HG03060 (cell line): ENCODE data around the gene PCIF1.

Source experiments
- ATAC-seq: cut with Tn5 transposase; IDR thresholded peaks from one replicate; pipeline ENCODE4 v1.9.1; 2021; ENCODE audit warnings: low read depth, moderate number of reproducible peaks; ENCODE audit not compliant: unreplicated experiment

The PCIF1 gene

DNA sequence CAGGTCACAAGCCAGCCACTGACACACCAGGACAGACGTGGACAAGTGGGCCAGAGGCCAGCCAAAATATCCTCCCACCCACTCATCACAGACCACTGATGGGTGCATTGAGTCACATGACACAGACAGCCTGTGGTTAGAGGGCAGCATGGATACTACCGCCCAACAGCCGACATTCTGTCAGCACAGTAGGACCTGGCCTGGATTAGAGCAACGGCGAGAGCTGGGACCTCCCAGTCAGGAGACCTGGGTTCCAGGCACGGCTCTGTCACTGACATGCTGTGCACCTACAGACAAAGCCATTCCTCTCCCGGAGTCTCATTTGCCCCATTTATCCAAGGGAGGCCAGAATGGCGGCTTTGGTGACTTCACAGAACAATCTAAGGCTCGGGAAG, 29.5 kb downstream of the PCIF1 start:
- ATAC-seq = no peak

DNA sequence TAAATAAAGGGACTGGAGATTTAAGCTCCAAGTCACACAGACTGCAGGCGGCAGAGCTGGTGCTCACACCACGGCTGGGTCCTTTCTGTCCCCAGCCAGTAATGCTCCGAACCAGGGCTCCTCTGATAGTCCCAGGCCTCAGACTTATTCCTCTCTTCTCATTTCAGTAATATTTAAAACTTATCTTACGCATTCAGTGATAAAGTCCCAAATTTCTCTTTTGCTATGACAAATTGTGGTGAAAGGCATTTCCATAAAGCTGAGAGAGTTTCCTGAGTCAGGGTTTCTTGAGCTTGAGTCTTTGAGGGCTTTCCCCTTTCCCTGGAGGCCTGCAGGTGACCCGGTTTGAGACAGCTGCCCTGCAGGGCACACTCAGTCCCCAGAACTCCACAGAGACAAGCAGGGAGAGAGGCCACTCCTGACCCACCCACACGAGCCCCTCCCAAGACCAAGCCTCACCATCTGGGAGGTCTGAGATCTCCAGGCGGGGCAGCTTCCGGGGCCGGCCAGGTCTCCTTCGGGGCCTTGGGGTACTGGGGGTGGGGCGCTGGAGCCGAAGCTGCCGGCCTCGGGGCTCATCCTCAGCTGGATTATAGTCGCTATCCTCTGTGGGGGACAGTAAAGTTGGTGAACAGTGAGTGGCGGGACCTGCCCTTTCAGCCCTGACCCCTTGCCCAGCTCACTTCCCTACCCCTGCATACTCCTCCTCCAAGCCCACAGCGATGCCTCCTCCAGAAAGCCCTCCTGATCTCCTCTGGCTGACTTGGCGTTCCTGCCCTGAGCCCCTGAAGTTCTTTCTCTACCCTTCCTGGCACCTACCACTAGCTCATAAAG, 30.9 kb downstream of the PCIF1 start:
- no peak for ATAC-seq

DNA sequence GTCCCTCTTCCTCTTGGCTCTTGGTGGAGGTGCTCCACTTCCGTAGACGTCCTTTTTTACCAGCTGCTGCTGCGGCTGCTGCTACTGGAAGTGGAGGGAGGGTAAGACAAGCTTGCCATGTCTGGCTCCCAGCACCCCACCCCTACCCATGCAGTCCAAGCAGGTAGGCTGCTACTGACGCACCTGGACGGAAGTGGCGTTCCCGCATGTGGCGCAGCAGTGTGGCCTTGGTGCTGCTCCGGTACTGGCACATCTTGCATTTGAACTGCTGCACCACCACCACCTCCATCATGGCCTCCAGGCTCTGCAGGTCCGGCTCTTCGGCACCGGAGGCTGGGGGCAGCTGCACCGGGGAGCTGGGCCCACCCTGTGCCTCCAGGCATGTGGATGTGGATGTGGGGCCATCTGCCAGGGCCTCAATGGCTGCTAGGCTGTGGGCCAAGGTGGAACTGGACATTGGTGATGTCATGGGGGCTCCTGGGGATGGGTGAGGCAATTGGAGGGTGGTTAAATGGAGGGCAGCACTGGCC, 33.1 kb downstream of the PCIF1 start:
- no peak for ATAC-seq

DNA sequence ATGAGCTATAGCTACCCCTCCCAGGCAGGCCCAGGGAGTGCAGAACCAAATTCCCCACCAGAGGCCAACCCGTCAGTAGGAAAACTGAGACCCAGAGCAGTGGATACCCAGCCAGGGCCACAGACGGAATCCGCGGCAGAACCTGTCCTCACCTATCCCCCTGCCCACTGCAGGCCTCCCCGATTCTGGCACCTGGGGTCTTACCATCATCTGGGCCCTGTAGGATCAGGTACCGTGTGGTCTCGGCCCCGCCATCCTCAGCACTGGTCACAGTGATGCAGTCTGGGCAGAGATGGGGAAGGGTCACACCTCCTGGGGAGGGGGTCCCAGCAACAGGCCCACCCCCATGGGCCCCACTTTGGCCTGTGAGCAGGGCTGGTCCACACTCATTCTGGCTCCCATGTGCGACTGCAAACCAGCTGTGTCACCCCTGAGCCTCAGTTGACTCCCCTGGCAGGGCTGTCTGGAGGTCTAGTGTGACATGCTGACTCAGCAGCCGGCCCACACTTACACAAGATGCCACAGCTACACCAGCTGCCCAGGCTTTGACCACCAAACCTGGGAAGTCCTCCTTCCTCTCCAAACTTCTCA, 33.7 kb downstream of the PCIF1 start:
- no peak for ATAC-seq

DNA sequence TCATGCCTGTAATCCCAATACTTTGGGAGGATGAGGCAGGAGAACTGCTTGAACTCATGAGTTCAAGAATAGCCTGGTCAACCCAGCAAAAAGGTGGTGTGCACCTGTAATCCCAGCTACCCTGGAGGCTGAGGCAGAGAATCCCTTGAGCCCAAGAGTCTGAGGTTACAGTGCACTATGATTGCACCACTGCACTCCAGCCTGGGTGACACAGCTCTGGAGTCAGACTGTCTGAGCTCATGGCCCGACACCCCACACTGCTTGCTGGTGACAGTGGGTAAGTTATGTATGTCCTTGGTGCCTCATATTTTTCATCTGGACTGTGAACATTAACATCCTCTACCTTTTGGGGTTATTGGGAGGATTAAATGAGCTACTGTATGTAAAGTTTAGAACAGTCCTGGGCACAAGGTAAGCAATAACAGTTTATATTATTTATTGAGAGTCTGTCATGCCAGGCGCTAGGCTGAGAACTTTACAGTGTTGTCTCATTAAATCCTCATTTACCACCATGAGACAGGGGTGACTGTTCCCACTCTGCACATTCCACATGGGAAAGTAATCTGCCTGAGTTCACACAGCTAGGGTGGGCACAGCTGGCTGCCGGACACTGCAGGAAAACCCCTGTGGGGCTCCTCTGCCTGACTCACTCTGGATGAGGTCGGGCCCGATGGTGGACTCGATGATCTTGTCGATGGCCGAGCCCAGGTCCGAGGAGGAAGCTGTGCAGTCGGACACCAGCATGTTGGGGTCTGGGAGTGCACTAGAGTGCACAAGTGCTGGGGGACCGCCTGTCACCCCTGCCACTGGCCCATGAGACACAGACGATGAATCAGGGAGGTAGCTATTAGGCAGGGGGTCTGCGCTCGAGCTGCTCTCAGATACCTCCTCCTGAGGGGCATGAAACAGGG, 34.6 kb downstream of the PCIF1 start:
- ATAC-seq = no peak

DNA sequence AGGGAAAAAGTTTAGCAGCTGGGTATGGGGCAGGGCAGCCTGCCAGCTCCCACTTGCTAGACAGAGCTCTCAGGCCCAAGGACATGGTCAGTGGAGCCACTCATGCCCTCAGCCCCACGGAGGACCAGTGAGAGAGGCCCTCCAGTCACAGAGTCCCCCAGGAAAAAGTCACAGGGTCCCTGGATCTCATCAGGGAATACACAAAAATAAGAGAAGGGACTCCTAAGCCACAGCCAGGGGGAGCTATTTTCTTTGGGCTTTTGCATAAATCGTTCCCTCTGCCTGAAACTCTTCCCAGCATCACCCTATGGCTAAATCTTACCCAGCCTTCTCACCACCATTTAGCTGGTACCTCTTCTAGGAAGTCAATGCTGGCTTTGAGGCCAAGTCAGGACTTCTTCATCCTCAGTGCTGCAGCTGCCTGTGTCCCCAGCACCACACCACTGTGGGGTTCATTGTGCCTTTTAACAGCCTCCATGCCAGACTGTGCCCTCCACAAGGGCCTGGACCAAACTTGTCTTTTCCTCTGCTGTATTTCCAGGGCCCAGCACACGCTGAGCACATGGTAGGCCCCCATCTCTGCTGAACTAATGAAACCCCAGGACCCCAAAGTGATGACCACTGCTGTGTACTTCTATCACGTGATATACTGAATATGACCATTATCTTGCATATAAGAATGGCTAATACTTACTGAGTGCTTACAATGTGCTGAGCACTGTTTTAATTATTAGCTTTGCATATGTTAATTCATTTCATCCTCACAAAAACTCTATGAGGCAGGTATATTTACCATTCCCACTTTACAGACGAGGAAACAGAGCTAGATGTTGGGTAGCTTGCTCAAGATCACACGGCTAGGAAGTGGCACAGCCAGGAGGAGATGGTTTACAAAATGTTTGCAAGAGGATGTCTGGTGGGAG, 35.5 kb downstream of the PCIF1 start:
- no peak for ATAC-seq

DNA sequence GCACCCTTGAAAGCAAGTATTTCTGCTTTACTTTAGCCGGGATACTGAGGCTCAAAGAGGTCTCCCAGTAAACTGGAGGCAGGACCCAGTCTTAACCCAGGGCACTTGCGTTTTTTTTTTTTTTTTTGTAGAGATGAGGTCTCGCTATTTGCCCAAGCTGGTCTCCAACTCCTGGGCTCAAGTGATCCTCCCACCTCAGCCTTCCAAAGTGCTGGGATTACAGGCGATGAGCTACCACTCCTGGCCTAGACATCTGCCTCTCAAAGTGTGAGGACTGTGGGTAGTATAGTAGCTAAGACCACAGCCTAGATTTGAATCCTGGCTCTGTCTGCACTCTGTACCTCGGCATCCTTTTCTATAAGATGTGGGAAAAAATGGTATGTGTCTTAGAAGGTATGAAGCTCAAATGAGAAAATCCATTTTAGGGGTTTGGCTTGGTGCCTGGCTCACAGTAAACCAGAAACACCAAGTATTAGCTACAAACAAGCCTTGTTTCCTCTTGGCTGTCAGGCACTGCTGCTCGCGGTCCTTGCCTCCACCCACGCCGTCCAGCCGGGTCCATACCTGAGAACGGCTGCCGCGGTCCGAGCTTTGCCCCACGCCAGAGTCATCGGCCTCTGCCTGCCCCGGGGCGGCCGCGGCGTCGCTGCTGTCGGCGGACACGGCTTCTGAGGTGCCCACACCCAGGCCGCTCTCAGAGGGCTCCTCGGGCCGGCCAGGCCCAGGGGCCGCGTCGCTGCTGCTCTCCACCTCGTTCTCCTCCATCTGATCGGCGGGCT, 36.4 kb downstream of the PCIF1 start:
- ATAC-seq = no peak

DNA sequence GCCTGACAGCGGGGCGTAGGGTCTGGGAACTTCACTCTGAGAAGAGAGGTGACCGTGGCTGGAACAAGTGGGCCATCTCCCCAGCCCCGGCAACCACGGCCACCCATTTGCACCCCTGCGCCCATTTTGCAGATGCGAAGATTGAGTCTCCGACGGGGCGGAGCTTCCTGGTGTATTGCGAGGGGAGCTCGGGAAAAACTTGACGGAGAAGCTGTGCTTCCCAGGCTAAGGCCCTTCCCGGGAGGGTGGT, 36.9 kb downstream of the PCIF1 start:
- ATAC-seq = peak; percentile 19

DNA sequence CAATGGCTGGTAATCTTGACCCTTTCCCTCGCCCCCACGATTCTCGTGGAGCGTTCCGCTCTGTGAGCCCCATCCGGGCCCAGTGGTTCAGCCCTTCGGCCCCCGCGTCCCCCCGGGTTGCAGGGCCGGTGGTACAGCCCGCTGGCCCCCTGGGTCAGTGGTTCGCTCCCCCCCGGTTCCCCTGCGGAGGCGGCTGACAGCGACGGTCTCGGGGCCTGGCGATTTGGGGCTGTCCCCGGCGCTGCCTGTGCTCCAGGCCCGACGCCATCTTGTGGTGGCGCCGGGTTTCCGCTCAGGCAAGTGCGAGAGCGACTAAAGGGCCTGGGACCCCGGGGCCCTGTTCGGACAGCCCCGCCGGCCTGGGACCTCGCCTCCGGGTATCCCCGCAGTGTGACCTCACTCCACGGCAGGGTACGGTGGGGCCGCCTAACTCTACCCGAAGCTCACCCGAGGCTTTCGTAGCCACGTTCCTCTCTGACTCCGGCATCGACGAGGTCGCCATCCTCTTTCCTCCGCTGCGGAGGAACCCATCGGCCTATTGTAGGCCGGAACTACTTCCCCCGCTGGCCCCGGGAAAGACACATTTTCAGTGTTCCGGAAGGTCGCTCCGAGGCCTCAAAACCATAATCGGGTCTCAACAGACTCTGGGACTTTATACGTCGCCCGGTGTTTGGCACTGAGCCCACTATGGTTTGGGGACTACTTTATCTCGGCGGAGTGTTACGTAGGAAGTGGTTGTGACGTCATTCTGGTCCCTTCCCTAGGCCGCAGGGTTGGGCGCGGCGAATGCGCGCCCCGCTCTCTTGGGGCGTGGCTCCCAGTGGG, 37.4 kb downstream of the PCIF1 start, which contains the start of gene ZNF335:
Gene ZNF335, minus strand, starts transcription at position 529 of the 825 bp plus-strand sequence. CDS start 793 bp downstream, outside the sequence.
- peak; percentile 47 for ATAC-seq

DNA sequence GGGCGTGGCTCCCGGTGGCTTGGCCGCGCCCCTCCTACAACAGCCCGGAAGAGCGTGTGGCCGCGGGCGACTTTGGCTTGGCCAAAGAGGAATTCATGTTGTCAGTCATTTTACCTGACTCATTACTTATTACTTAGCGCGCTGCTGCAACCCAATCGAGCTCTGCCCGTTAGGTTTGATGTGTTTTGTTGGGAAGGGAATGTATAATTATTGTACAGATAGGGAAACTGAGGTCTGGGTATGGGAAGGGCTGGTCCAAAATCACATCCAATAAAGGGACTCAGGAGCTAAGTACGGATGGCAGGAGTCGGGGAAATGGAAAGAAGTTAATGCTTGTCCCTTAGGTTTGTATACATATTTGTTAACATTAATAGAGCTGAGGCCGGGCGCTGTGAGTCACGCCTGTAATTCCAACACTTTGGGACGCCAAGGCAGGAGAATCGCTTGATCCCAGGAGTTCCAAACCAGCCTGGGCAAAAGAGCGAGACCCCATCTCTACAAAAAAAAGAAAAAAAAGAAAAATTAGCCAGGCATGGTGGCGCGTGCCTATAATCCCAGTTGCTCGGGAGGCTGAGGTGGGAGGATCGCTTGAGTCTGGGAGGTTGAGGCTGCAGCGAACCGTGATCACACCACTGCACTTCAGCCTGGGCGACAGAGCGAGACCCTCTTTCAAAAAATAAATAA, 38.2 kb downstream of the PCIF1 start:
- no peak for ATAC-seq

DNA sequence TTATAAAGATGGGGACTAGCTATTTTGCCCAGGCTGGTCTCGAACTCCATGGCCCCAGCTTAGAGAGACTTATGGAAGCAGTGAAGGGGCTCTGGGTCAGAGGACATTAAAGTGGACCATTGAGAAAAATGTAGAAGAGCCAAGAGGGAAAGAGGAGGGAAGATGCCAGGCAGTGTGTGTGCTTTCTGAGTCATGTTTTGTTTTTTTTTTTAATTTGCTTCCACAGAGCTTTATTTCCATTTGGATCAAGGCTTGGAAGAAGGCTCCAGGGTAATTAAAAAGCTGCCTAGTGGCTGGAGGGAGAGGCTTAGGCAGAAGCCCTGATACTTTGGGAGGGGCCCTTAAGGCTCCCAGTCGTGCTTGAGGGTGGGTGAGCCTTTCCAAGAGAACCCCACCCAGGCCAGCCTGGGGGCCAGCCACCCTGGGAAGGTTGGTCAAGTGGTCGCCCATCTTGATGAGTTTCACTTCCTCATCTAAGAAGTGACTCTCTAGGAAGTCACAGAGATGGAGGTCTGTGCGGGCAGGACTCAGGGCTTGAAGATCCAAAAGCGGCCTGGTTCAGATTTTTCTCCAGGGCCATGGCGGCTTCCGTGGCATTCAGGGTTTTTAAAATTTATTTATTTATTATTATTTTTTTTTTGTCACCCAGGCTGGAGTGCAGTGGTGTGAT, 40.5 kb downstream of the PCIF1 start:
- no peak for ATAC-seq

DNA sequence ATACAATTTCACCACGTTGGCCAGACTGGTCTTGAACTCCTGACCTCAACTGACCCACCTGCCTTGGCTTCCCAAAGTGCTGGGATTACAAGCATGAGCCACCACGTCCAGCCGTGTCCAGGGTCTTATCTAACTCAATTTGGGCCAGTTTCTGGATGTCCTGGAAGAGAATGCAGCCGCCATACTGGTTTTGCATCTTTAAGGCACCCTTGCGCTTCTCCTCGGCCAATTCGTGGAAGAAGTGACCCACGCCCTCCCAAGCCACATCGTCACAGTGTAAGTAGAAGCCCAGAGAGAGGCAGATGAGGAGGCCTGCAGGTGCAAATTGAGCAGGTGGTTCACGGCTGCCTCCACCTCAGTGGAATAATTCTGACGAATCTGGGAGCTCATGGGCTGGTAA, 41.2 kb downstream of the PCIF1 start:
- no peak for ATAC-seq

DNA sequence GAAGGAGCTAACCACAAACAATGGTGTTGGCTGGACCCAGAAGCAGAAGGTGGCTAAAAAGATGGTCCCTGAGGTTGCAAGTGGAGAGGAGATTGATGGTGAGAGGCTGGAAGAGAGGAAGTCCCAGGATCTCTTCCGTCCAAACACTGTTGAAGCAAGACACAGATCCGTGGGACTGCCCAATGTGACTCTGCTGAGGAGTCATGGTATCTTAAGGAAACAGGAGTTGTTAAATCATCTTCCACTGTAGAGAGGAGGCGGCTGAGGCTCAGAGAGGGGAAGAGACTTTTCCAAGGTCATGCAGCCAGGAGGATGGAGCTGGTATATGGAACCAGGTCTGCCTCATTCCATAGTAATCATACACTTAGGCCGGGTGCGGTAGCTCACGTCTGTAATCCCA, 41.6 kb downstream of the PCIF1 start:
- no peak for ATAC-seq

DNA sequence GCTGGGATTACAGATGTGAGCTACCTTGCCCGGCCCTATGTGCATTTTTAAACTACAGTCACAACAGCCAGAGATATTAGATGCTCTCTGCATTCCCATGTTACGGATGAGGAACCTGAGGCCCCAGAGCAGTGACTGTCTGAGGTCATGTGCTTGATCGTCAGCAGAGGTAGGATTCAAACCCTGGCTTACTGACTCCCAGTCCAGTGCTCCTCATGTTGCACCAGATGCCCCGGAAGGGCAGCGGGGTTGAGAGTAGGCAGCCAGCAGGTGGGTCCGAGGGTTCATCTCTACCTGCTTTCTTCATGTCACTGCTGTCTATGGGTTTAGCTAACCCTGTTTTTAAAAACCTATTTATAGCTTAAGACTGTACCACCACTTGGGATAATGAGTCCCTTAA, 46.8 kb downstream of the PCIF1 start:
- no peak for ATAC-seq

DNA sequence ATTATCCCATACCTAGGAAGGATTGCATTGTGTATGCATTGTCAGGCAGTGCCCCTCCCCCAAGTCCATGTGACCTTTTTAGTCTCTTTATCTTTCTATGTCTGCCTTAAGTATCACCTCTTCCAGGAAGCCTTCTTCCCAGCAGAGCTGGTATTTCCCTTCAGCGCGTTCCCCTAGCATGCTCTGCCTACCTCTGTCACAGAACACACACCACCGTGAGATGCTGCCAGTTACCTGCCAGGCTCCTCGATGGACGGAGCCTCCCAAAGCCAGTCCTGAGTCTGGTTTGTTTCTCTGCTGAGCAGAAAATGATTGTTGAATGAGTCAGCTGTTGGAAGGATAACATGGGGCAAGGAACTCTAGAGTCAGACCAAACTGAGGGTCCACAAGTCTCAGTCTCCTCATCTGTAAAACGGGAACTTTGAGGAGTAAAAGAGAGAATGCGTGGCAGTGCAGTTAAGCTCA, 48.8 kb downstream of the PCIF1 start:
- ATAC-seq = no peak

DNA sequence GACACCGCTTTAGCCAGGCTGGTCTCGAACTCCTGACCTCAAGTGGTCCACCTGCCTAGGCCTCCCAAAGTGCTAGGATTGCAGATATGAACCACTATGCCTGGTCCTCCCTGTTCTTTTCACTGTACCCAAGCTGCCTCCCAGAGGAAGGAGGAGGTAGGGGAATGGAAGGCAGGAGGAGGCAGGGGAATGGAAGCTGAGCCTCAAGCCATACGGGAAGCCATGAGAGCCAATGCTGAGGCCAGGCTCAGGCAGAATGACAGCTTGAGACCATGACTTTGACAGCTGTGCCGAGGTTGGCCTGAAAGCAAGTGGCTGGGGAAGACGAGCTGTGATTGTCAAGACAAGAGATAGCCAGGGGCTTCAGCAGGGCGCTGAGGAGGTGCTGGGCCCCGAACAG, 51.1 kb downstream of the PCIF1 start:
- no peak for ATAC-seq

DNA sequence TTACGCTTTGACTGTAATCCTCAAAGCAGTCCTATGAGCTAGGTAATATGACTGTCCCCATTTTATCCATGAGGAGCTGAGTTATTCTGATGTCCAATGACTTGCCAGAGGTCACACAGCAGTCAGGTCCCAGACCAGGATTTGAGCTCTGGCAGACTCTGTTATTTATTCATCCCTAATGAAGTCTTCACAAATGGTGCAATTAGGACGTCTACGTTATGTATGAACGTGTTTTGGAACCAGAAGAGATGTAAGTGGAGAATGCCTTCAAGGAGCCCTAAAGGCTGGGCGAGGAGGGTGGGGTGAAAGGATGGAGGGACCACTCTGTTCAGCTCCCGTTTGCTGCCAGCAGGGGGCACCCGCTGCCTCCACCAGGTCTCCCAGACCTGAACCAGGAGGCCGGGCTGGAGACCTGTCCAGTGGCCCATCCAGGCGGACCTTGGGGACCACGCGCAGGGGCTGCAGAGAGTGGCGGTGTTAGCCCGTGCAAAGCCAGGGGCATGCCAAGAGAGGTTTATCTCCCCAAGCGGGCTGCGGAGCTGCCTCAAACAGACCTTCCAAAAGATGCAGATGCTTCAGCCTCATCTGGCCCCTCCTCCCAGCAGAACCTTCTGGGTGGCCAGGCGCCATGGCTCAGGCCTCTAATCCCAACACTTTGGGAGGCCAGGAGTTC, 52.8 kb downstream of the PCIF1 start:
- no peak for ATAC-seq
